ENCODE results near the gene WNT9B.
A peak's percentile ranks its signal among the peaks of the same experiment; 100 is the strongest.

The WNT9B gene

GRCh38 chr17:46922487-46922803, 71.1 kb downstream of the WNT9B start:
- DNase-seq, result no peak
- TF ChIP-seq, protein P1, sequence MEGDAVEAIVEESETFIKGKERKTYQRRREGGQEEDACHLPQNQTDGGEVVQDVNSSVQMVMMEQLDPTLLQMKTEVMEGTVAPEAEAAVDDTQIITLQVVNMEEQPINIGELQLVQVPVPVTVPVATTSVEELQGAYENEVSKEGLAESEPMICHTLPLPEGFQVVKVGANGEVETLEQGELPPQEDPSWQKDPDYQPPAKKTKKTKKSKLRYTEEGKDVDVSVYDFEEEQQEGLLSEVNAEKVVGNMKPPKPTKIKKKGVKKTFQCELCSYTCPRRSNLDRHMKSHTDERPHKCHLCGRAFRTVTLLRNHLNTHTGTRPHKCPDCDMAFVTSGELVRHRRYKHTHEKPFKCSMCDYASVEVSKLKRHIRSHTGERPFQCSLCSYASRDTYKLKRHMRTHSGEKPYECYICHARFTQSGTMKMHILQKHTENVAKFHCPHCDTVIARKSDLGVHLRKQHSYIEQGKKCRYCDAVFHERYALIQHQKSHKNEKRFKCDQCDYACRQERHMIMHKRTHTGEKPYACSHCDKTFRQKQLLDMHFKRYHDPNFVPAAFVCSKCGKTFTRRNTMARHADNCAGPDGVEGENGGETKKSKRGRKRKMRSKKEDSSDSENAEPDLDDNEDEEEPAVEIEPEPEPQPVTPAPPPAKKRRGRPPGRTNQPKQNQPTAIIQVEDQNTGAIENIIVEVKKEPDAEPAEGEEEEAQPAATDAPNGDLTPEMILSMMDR (IDR thresholded peaks at IDR 0.05; ENCODE audit: low read depth, low read length, missing control alignments), result no peak
- peak overlapping the region; percentile 99 for H3K4me3 ChIP-seq (ENCODE audit: low read depth, low read length)
- peak overlapping the region; percentile 97 for H3K27ac ChIP-seq
- H3K36me3 ChIP-seq (replicated peaks), result no peaks in the 10 kb centered on the region
- H3K27me3 ChIP-seq (replicated peaks), result no peaks in the 10 kb centered on the region
- in situ Hi-C loops (cut with HindIII; ENCODE audit: low pct_ligation_motif_present, low sequenced_read_pairs), result no loop called here

DNA sequence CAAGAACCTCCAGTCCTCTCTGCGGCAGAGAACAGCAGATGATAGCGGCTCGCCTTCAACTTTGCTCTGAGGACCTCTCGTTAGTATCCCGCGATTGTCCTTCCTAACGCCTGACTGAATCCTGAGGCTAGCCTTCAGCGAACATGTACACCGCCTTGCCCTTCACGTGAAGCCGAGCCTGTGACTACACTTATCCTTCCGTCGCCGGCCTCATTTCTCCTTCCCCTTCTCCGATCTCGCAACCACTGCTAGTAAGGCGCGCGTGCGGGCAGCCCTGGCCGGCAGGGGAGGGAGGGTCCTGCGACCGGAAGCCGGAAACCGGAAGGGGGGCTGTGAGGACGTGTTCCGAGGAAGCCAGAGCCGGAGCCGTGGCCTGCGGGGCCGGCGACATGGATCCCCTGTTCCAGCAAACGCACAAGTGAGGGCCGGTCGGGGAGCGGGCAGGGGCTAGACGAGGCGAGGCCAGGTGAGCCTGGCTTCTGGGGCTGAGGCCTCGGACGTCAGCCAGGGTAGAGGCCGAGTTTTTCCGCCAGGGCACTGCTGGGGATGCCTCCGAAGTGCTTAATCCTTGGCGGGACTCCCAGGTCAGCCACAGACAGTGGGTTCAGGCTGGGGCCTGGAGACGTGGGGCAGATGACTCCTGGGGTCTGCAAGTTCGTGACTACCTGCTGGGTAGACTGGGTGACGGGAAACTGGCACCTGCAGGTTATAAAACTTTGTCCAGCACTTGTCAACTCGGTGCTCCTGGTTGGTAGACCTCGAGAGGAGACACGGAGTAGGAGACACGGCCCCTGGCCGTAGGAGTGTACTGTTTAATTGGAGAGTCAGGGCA, 71.6 kb downstream of the WNT9B start, which contains the start of gene GOSR2:
Gene GOSR2 (plus strand): TSS at position 357 of the 832 bp plus-strand sequence. CDS start 33 bp downstream, at position 390.
- in situ Hi-C loops (cut with HindIII; ENCODE audit: low pct_ligation_motif_present, low sequenced_read_pairs), result no loop called here
- TF ChIP-seq, protein P1 (IDR thresholded peaks at IDR 0.05; ENCODE audit: low read depth, low read length, missing control alignments), result no peak
- no peaks in the 10 kb centered on the region for H3K27me3 ChIP-seq (replicated peaks)

DNA sequence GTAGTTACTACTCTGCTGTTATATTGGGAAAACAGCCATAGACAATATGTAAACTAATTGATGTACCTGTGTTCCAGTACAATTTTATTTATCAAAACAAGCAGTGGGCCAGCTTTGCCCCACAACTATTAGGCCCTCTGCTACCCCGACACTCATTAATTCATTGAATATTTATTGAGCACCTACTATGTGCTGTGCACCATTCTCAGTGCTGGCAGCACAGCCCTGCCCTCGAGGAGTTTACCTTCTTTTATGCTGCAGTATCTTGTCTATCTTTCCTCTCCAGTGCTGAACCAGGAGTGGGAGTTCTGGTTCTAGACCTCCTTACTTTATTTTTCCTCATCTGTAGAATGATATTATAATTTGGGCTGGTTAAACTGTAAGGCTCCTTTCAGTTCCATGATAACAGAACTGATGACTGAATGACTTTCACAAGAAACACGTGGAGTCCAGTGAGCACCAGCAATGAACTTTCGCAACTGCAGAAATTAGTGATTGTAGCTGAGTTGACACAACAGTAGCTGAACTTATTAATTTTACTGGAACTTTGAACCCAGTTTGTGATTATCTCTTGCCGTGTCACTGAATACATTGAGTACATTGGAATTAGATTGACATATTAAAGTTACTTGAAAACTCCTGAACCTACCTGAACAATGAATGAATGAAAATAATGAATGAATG, 73.9 kb downstream of the WNT9B start:
- no peak overlapping the region for H3K4me3 ChIP-seq (ENCODE audit: low read depth, low read length)

More for the DNA sequence above, 71.6 kb downstream of the WNT9B start, which contains the start of gene GOSR2:
- peak; percentile 80 for DNase-seq
- Histone ChIP-seq H3K36me3 (replicated peaks) (no peaks in the 10 kb centered on the region), H3K27ac (peak within 1 kb of the TSS; percentile 97), H3K4me3 (ENCODE audit: low read depth, low read length) (peak within 1 kb of the TSS; percentile 99)

DNA sequence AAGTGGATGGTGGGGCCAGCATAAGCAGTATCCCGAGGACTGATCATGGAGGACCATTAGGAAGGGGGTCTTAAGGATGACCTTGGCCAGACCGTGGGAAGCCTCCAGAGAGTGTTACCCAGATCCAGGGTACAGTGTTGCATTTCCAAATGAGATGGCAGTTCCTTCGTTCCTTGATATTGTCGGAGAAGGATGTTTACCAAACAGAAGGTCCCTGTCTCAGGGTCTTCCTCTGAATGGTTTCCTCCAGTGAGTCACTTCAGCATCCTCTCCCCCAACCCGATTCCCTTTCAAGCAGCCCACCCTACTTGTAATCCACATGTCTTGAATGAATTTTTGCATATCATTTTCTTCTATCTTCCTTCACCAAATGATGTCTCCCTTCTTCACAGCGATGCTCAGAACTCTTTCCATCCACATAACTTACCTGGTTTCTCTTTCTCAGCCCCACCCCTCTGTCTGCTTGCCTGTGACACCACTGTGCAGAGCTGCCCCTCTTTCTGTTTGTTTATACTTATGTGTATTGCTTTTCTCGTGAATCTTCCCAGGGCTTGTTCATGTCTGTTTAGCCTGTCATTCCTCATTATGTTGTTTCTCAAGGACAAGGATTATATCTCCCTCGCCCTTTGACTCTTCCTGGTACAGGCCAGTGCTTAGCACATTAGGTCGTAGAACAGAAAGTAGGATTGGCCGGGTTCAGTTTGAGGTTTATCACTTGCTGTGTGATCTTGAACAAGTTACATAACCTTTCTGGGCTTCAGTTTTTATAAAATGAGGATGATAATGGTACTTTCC, 77.3 kb downstream of the WNT9B start:
- peaks cover 27% of the 10 kb centered on the region for H3K36me3 ChIP-seq (replicated peaks)

More for the DNA sequence above, 73.9 kb downstream of the WNT9B start:
- DNase-seq, result no peak
- peaks cover 4% of the 10 kb centered on the region for H3K36me3 ChIP-seq (replicated peaks)
- H3K27me3 ChIP-seq (replicated peaks), result no peaks in the 10 kb centered on the region
- TF ChIP-seq, protein P1 (IDR thresholded peaks at IDR 0.05; ENCODE audit: low read depth, low read length, missing control alignments), result no peak
- in situ Hi-C loops (cut with HindIII; ENCODE audit: low pct_ligation_motif_present, low sequenced_read_pairs), result no loop called here
- H3K27ac ChIP-seq, result no peak overlapping the region

DNA sequence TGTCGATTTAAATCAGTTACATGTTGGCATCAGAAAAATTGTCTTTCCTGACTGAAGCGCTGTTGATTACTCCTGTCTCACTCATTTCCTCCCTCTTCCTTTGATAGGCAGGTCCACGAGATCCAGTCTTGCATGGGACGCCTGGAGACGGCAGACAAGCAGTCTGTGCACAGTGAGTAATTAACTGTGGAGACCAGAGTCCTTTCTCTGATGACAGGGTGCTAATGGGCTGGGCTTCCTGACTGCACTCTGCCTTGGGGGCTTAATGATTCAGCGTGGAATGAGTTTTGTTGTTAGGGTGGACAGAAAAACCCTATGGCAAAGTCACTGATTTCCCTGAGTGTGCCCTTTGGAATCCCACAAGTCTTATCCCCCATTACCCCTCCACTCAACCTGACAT, 78.0 kb downstream of the WNT9B start:
- H3K27me3 ChIP-seq (replicated peaks), result no peaks in the 10 kb centered on the region
- in situ Hi-C loops (cut with HindIII; ENCODE audit: low pct_ligation_motif_present, low sequenced_read_pairs), result no loop called here
- peaks cover 33% of the 10 kb centered on the region for H3K36me3 ChIP-seq (replicated peaks)
- TF ChIP-seq, protein P1 (IDR thresholded peaks at IDR 0.05; ENCODE audit: low read depth, low read length, missing control alignments), result no peak
- DNase-seq, result peak; percentile 36
- H3K27ac ChIP-seq, result peak overlapping the region; percentile 1
- H3K4me3 ChIP-seq (ENCODE audit: low read depth, low read length), result no peak overlapping the region

More for the DNA sequence above, 77.3 kb downstream of the WNT9B start:
- Histone ChIP-seq H3K4me3 (ENCODE audit: low read depth, low read length) (no peak overlapping the region), H3K27ac (no peak overlapping the region), H3K27me3 (replicated peaks) (no peaks in the 10 kb centered on the region)
- TF ChIP-seq, protein P1 (IDR thresholded peaks at IDR 0.05; ENCODE audit: low read depth, low read length, missing control alignments), result no peak
- no peak for DNase-seq
- in situ Hi-C loops (cut with HindIII; ENCODE audit: low pct_ligation_motif_present, low sequenced_read_pairs), result no loop called here
